Iris pigment epithelial cell (primary cell): ENCODE data around the gene GPATCH3.
"Not testable (repeated sequence)": the region's sequence is repeated elsewhere in the genome, so short reads cannot be mapped to it uniquely, and the experiment has no call there.

Source experiments
- DNase-seq: peaks from one replicate; pipeline ENCODE4 v3.0.0-alpha.2; 2011; ENCODE audit warnings: low read depth

Gene GPATCH3, protein sequence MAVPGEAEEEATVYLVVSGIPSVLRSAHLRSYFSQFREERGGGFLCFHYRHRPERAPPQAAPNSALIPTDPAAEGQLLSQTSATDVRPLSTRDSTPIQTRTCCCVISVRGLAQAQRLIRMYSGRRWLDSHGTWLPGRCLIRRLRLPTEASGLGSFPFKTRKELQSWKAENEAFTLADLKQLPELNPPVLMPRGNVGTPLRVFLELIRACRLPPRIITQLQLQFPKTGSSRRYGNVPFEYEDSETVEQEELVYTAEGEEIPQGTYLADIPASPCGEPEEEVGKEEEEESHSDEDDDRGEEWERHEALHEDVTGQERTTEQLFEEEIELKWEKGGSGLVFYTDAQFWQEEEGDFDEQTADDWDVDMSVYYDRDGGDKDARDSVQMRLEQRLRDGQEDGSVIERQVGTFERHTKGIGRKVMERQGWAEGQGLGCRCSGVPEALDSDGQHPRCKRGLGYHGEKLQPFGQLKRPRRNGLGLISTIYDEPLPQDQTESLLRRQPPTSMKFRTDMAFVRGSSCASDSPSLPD

DNA sequence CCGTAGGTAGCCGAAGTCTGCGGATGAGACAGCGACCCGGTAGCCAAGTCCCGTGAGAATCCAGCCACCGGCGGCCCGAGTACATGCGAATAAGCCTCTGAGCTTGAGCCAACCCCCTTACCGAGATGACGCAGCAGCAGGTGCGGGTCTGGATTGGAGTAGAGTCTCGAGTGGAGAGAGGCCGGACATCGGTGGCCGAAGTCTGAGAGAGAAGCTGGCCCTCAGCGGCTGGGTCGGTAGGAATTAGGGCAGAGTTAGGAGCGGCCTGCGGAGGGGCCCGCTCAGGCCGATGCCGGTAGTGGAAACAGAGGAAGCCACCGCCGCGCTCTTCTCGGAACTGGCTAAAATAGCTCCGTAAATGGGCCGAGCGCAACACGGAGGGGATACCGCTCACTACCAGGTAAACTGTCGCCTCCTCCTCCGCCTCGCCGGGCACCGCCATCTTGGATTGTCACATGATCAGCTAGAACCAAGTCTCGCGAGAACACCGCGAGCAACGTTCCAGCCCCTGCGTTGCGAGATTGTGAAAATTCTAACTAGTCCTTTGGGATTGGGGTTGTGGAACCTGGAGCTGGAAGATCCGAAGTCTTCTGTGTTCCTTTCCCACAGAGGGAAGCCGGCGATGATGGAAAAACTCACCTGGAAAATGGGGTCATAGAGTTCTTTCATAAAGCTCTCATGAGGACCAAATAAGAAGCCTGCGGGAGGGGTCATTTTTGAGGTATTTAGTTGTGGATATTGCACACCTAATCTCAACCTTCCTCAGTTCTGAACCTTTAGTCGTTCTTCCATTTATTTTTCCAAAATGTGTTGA, at the start of gene GPATCH3:
TSS of gene GPATCH3 (minus strand) at position 467 of the 814 bp plus-strand sequence. CDS start at position 442, 25 bp downstream.
- DNase-seq = peak; percentile 92

- DNase-seq = no peak
Observed at GRCh38 chr1:26949926-26950319, 49.7 kb upstream of the GPATCH3 start.

GRCh38 chr1:26949266-26949925, 49.1 kb upstream of the GPATCH3 start:
- DNase-seq = no peak

DNA sequence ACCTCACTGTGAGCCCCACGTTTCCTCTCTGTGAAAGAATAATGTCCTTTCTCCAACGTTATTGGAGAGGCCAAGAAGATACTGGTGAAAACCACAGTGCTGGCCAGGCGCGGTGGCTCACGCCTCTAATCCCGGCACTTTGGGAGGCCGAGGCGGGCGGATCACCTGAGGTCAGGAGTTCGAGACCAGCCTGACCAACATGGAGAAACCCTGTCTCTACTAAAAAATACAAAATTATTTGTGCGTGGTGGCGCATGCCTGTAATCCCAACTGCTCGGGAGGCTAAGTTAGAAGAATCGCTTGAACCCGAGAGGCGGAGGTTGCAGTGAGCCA, 48.4 kb upstream of the GPATCH3 start:
- DNase-seq = not testable (repeated sequence)

DNA sequence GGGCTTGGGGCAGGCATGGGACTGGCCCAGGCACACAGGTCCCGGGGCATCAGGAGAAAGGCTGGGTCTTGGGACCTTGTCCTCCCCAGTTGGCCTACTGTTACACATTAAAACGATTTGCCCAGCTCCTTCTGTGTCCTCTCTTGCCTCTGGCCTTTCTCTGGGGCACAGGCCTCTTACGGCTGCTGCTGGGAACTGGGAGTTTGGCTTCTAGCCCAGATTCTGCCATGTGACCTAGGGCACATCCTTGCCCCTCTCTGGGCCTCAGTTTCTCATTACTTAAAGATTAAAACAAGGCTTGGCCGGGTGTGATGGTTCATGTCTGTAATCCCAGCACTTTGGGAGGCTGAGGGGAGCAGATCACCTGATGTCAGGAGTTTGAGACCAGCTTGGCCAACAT, 46.0 kb upstream of the GPATCH3 start:
- DNase-seq = no peak

GRCh38 chr1:26945728-26946127, 45.5 kb upstream of the GPATCH3 start:
- DNase-seq = no peak

DNA sequence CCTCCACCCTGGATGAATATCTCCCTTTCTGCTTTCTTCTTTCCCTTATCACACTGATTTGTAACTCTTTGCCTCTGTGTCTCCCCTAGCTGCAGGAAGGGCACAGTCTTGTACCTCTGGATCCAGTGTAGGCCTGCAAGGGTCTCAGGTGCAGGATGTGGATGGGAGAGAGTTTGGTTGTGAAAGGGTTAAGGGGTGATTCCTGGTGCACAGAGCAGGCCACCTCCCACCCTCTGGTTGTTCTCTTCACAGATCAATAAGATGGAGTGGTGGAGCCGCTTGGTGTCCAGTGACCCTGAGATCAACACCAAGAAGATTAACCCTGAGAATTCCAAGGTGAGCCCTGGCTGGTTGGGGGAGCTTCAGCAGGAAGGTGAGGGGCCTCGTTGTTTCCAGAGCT, 44.9 kb upstream of the GPATCH3 start:
- no peak for DNase-seq

DNA sequence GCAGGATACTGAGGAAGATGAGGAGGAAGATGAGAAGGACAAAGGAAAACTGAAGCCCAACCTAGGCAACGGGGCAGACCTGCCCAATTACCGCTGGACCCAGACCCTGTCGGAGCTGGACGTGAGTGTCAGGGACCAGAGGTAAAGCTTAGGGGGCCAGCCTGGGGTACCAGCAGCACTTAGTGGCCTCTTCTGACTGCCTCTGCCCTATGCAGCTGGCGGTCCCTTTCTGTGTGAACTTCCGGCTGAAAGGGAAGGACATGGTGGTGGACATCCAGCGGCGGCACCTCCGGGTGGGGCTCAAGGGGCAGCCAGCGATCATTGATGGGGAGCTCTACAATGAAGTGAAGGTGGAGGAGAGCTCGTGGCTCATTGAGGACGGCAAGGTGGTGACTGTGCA, 42.4 kb upstream of the GPATCH3 start:
- DNase-seq = no peak

DNA sequence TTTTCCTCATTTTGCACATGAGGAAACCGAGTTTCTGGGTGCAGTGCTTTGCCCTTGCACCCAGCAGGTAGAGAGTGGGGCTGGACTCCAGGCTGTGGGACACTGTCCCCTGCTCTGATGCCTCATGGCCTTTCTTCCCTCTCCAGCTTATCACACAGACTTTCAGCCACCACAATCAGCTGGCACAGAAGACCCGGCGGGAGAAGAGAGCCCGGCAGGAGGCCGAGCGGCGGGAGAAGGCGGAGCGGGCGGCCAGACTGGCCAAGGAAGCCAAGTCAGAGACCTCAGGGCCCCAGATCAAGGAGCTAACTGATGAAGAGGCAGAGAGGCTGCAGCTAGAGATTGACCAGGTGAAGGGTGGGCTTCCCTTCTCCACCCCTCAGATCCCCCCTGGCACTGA, 41.0 kb upstream of the GPATCH3 start:
- no peak for DNase-seq

DNA sequence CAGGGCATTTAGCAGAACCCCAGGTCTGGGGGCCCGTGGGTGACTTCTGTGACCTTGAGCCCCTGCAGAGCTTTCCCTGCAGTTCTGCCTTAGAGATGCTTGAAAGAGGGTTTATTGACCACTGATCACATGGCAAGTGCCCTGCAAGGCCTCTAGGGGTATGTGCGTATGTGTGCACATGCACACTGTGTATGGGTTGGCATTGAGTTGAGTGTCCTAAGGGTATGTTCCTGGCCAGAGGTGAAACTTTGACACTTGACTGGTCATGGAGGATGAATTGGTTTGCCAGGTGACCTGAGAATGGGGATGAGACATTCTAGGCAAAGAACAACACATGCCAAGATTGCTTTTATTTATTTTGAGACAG, 38.4 kb upstream of the GPATCH3 start:
- DNase-seq = no peak

DNA sequence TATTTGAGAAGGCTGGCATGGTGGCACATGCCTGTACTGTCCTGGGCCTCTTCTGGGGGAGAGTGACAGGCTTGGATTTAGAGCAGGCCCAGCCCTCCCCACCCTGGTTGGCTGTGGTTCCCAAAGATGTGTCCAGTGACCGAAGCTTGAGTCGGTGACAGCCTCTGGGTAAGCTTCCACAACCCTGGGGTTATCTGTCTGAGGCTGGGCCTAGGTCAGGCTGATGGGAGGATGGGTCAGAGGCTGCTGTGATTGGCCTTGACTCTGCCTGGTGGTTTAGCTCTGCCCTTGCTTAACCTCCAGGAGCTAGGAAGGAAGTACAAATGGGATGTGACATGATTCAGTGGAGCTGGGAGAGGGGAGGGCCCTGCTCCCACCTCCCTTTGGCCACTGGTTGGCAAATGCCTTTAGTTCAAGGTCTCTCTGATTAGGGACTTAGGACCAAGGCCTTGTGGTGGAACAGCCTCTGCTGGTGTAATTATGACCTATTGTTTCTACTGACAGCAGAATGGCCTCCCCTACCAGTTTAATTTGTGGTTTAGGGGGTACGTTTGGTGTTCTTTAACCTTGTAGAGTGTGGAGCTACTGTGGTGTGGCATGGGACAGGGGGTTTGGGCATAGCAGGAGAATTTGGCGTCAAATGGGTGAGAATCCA, 37.9 kb upstream of the GPATCH3 start:
- no peak for DNase-seq

GRCh38 chr1:26936823-26937222, 36.6 kb upstream of the GPATCH3 start:
- DNase-seq = no peak

- DNase-seq = no peak
Observed at GRCh38 chr1:26932531-26932930, 32.3 kb upstream of the GPATCH3 start.

DNA sequence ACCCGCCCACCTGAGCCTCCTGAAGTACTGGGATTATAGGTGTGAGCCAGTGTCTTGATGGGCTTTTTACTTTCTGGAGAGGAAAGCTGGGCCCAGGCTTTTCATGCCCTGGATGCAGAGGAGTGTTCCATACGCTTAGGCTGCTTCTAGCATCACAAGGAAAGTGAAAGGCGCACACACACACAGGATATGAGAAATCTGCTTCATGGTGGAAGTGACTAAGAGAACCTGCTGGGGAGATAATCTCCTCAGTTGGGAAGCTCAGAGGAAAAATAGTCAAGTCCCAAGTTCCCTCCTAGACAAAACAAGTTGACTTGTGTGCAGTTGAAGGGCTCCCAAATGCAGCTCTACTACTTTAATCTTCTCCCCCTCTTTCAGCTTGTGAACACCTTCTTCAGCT, 23.4 kb upstream of the GPATCH3 start:
- peak; percentile 79 for DNase-seq

DNA sequence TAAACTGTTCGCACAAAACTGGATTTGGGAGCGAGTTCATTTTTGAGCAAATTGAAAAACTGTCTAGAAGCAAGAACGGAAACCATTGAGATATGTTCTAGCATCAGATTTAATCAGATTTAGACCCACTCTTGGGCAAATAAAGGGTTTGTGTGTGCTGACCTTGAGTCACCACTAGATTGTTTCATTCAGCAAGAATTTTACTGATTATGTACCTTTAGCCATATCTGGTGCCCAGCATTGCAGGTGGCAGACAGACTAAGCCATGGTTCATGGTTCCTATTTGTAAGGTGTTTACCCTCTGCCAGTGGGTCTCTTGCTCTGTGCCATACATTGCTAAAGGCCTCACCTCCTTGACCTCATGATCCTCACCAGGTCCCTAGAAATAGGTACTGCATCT, 22.6 kb upstream of the GPATCH3 start:
- DNase-seq = no peak

- DNase-seq = no peak
Observed at GRCh38 chr1:26922431-26922729, 22.1 kb upstream of the GPATCH3 start.

DNA sequence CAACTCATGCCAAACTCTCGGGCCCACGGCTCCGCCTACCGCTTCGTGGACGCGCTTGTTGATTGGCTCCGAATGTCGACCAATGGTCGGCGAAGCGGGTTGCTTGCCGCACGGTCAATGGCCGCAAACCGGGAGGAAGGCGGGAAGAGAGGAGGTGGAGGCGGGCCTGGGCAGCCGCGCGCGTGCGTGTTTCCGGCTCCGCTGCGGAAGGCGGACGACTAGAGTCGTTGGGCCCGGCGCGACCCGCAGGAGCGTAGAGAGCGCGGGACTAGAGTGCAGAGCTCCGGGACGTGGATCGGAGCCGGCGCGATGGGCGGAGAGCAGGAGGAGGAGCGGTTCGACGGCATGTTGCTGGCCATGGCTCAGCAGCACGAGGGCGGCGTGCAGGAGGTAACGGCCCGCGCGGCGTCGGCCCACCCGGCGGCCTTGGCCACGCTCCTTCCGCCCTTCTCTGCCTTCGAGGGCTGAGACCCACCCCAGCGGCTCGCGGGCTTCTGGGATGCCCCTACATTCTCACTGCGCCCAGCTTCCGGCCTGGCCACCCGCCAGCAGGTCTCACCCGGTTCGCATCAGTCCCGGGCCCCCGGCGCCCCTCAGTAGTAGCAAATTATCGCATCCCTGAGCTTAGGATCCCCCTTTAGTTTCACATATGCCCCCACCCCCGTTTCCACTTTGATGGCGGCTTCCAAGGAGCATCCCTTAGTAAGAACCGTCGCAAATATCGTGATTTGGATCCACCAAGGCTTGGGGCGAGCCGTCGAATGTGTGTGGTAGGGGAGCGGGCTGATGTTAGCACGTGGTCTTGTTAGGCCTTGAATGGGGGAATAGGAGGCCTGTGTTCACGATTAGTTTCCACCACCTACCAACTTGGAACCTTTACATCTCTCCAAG, 21.5 kb upstream of the GPATCH3 start, which contains the start of gene NUDC:
TSS of gene NUDC (plus strand) at position 204 of the 891 bp plus-strand sequence. CDS start at position 310, 106 bp downstream.
- peak; percentile 98 for DNase-seq

GRCh38 chr1:26921126-26921539, 20.9 kb upstream of the GPATCH3 start:
- DNase-seq = no peak

DNA sequence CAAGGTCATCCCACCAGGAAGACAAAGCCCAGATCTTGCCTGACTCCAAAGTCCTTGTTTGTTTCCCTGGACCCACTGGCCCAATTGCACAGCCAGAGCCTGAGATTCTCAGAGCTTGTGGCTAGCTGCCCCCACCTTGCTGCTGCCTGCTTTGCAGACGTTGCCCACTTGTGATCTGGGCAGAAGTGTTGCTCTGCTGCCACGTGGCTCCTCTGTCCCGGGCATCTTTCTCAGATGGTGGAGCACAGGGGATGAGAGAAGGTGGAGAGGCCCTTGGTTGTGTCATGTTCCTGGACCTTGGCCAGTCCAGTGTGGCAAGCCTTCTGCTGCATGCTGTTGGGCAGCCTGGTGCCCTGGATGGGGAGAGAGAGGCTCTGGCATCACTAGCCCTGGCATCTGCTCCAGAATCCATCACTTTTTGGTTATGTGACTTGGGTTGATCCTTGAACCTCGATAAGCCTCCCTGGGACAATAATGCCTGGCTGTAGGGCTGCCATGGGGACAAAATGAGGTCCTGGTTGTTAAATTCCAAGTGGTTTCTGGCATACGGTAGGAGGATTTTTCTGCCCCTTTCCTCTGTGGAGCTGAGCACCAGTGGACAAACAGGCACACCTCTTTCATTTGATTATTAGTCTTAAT, 15.1 kb upstream of the GPATCH3 start:
- no peak for DNase-seq

DNA sequence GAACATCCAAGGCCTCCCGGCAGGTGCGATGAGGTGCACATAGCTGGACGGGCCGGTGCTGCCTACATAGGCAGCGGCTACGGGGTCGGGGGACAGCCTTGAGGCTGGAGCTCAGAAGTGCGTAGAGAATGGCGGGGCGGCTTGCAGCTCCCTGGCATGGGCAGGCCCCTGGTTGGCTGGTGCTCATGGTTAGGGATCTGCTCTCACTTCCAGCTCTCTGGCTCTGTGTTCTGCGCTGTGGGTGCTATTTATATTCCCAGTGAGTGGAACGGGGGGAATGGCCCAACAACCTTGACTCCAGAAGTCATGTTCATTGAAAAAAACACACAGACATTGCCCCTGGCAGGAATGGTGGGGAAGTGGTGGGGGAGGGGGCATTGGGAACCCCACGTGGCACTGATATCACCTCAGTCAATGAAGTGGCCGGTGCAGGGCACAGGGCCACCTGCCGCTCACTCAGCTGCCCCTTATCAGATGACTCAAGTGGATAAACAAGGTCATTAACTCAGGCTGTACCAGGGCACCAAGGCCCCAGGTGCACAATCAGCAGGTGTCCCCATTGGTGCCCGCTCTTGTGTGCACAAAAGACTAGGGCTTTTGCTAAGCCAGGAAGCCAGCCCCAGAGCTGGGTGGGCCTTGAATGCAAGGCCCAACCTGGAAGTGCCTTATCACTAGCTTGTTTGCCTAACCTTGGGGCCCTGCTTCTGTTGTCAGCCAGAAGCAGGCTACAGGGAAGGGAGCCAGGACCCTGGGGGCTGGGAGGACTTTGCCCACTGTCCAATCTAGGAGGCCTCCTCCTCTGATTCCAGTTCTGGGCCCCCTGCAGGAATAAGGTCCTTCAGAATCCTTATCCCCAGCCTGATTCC, 13.7 kb upstream of the GPATCH3 start, which contains the start of gene NR0B2:
TSS of gene NR0B2 (minus strand) at position 222 of the 866 bp plus-strand sequence. CDS start at position 187, 35 bp downstream.
- no peak for DNase-seq
